ENCODE results near the gene RNF141. TPM values are rescaled to one million over a fixed set of nuclear protein-coding genes. Genes with fewer than 3 reads are reported as not detected.

Gene RNF141
- total and polyA plus RNA-seq, 2 donors (not counting 3 experiments of a cell fraction or from before 2014, with no cell fraction given), result 9.4 to 32.4 TPM

DNA sequence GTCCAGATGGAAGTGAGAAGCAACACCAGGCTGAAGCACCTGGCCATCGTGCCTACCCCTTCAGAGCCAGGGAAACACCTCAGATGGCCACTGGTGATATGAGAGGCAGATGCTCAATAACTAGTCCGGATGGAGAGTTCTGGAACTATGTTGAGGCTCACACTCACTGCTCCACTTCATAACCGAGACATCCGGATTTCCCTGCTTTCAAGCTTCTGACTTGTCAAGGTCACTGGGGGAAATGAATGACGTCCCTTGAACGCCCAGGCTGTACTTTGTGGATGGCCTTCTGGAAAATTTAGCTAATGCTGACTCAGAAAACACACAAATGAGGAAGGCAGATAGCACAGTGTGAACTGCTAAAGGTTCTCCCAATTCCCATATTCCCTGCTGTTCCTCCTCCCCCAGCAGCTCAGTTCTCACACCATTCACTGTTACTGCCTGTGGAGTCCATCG lies 27.5 kb upstream of the RNF141 start, which contains the start of gene LYVE1:
Gene LYVE1 (minus strand): TSS at position 180 of the 456 bp plus-strand sequence. CDS start 133 bp downstream, at position 47.
- peaks cover 13% of the 10 kb centered on the region for H3K4me1 ChIP-seq (ENCODE audit: control insufficient read depth, extremely low read depth, insufficient read depth, low read length)
- H2AFZ ChIP-seq (ENCODE audit: low read depth, low read length), result peak within 1 kb of the TSS; percentile 83
- peak; percentile 93 for DNase-seq (ENCODE audit: low read depth, low spot score)
- no peaks in the 10 kb centered on the region for H3K9me1 ChIP-seq (replicated peaks; ENCODE audit: control insufficient read depth, extremely low read depth, insufficient read depth, low read length)
- H3K27me3 ChIP-seq (ENCODE audit: control insufficient read depth in 2 of 2, insufficient read depth in 2 of 2, low read length in 2 of 2), result no peaks in the 10 kb centered on the region
- no peak within 1 kb of the TSS for H3K4me2 ChIP-seq (ENCODE audit: insufficient read depth, low read length)
- intact Hi-C loops (cut with micrococcal nuclease), result no loop called here
- CTCF ChIA-PET, result interaction anchor here (0.7 to 3.1 kb wide), 5 partner anchors 12 to 85 kb away, joined by 3 to 14 read pairs (median 4); partner anchors contain the start of gene RNF141
- no peak within 1 kb of the TSS for H3K4me3 ChIP-seq (replicated peaks in 1 of 3; ENCODE audit: insufficient read depth in 1 of 3, low read depth in 1 of 3, low read length in 3 of 3)
- FAIRE-seq, result peak; percentile 76
- no peaks in the 10 kb centered on the region for H3K9me3 ChIP-seq (replicated peaks; ENCODE audit: control insufficient read depth, insufficient read depth, low read length)
- POLR2A ChIA-PET, result interaction anchor here (0.7 kb wide), 1 partner anchor 12 kb away, joined by 4 read pairs; no protein-coding TSS in a partner anchor
- no peak within 1 kb of the TSS for H3K27ac ChIP-seq (ENCODE audit: insufficient read depth, low read depth, low read length)
- no peaks in the 10 kb centered on the region for H4K20me1 ChIP-seq (replicated peaks; ENCODE audit: control insufficient read depth, extremely low read depth, insufficient read depth, low read length)
- BruUV-seq (replicated peaks), result no TSS peak
- dilution Hi-C loops (cut with MboI; ENCODE audit: extremely low pct_ligation_motif_present, low sequenced_read_pairs), result no loop called here
- TF ChIP-seq POLR2AphosphoS5 (IDR thresholded peaks at IDR 0.05; ENCODE audit: insufficient read depth, low read depth, low read length) (no peak), FOS (IDR thresholded peaks at IDR 0.05; ENCODE audit: borderline replicate concordance, insufficient read depth, low read length) (peak; percentile 12), JUN (IDR thresholded peaks at IDR 0.05; ENCODE audit: borderline replicate concordance, insufficient read depth, insufficient read length, low read depth) (peak; percentile 66)
- H3K9ac ChIP-seq (replicated peaks; ENCODE audit: extremely low read depth, insufficient read depth, low read length), result no peak within 1 kb of the TSS
- H3K79me2 ChIP-seq (ENCODE audit: control insufficient read depth, insufficient read depth, low read length), result no peaks in the 10 kb centered on the region
- no peaks in the 10 kb centered on the region for H3K36me3 ChIP-seq (ENCODE audit: control insufficient read depth in 2 of 2, extremely low read depth in 1 of 2, insufficient read depth in 2 of 2, low read length in 2 of 2)

GRCh38 chr11:10567446-10567845 lies 26.5 kb upstream of the RNF141 start:
- intact Hi-C loops (cut with micrococcal nuclease), result no loop called here

More at GRCh38 chr11:10567446-10567845, 26.5 kb upstream of the RNF141 start:
- Histone ChIP-seq H3K9me1 (replicated peaks; ENCODE audit: control insufficient read depth, extremely low read depth, insufficient read depth, low read length) (no peaks in the 10 kb centered on the region), H3K4me1 (ENCODE audit: control insufficient read depth, extremely low read depth, insufficient read depth, low read length) (peaks cover 5% of the 10 kb centered on the region), H3K27me3 (ENCODE audit: control insufficient read depth in 2 of 2, insufficient read depth in 2 of 2, low read length in 2 of 2) (no peaks in the 10 kb centered on the region), H4K20me1 (replicated peaks; ENCODE audit: control insufficient read depth, extremely low read depth, insufficient read depth, low read length) (no peaks in the 10 kb centered on the region), H3K36me3 (ENCODE audit: control insufficient read depth in 2 of 2, extremely low read depth in 1 of 2, insufficient read depth in 2 of 2, low read length in 2 of 2) (no peaks in the 10 kb centered on the region), H3K27ac (ENCODE audit: insufficient read depth, low read depth, low read length) (no peak overlapping the region), H3K4me2 (ENCODE audit: insufficient read depth, low read length) (no peak overlapping the region), H2AFZ (ENCODE audit: low read depth, low read length) (no peak overlapping the region), H3K9ac (replicated peaks; ENCODE audit: extremely low read depth, insufficient read depth, low read length) (no peak overlapping the region), H3K79me2 (ENCODE audit: control insufficient read depth, insufficient read depth, low read length) (no peaks in the 10 kb centered on the region), H3K9me3 (replicated peaks; ENCODE audit: control insufficient read depth, insufficient read depth, low read length) (no peaks in the 10 kb centered on the region), H3K4me3 (replicated peaks in 1 of 3; ENCODE audit: insufficient read depth in 1 of 3, low read depth in 1 of 3, low read length in 3 of 3) (no peak overlapping the region)
- CTCF ChIA-PET, result interaction anchor here (1.1 to 3.1 kb wide), 7 partner anchors 9 to 180 kb away, joined by 3 to 14 read pairs (median 5); partner anchors contain the start of gene RNF141
- TF ChIP-seq CTCF (IDR thresholded peaks at IDR 0.05; ENCODE audit: extremely low read depth in 1 of 2, insufficient read depth in 1 of 2, low read depth in 1 of 2, low read length in 2 of 2) (no peak), GATA2 (IDR thresholded peaks at IDR 0.05; ENCODE audit: insufficient read depth, insufficient read length, low read depth, low read length) (no peak), POLR2AphosphoS5 (IDR thresholded peaks at IDR 0.05; ENCODE audit: insufficient read depth, low read depth, low read length) (no peak), FOS (IDR thresholded peaks at IDR 0.05; ENCODE audit: borderline replicate concordance, insufficient read depth, low read length) (no peak), JUN (IDR thresholded peaks at IDR 0.05; ENCODE audit: borderline replicate concordance, insufficient read depth, insufficient read length, low read depth) (no peak), POLR2A (IDR thresholded peaks at IDR 0.05; ENCODE audit: low read depth, low read length) (no peak), MYC (IDR thresholded peaks at IDR 0.05; ENCODE audit: low read depth, low read length) (no peak), MAX (IDR thresholded peaks at IDR 0.05; ENCODE audit: insufficient read depth, insufficient read length) (no peak), EZH2 (IDR thresholded peaks at IDR 0.05; ENCODE audit: borderline replicate concordance, low read depth, low read length, severe bottlenecking) (no peak)
- POLR2A ChIA-PET, result no interaction called here
- BruUV-seq (replicated peaks), result no TSS peak
- dilution Hi-C loops (cut with MboI; ENCODE audit: extremely low pct_ligation_motif_present, low sequenced_read_pairs), result no loop called here
- FAIRE-seq (no peak), DNase-seq (ENCODE audit: low read depth, low spot score) (no peak)
